ENCODE data around the gene ELK1.
"Not testable (repeated sequence)": the region's sequence is repeated elsewhere in the genome, so short reads cannot be mapped to it uniquely, and the experiment has no call there.

Gene ELK1

GRCh38 chrX:47611926-47612325 is 38.4 kb downstream of the ELK1 start:
- no peak for DNase-seq (ENCODE audit: low spot score)

GRCh38 chrX:47611489-47611888 is 38.9 kb downstream of the ELK1 start:
- no peak for DNase-seq (ENCODE audit: low spot score)

DNA sequence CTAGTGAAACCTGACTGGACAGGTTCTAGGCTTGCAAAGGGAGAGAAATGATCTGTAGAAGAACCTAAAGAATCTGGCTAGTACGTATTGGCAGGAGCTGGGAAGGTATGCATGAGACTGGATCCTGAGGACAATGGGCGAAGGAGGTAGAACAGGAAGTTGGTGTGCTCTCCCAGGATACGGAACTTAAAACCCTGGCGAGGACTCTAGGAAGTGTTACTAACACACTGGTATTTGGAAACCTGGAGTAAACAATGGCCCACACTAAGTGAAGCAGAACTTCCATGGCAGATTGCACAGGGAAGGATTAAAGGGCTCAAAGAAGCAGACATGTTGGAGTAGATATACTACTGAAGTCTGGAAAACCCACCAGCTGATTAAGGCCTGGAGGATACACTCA is 39.9 kb downstream of the ELK1 start:
- no peak for DNase-seq (ENCODE audit: low spot score)

DNA sequence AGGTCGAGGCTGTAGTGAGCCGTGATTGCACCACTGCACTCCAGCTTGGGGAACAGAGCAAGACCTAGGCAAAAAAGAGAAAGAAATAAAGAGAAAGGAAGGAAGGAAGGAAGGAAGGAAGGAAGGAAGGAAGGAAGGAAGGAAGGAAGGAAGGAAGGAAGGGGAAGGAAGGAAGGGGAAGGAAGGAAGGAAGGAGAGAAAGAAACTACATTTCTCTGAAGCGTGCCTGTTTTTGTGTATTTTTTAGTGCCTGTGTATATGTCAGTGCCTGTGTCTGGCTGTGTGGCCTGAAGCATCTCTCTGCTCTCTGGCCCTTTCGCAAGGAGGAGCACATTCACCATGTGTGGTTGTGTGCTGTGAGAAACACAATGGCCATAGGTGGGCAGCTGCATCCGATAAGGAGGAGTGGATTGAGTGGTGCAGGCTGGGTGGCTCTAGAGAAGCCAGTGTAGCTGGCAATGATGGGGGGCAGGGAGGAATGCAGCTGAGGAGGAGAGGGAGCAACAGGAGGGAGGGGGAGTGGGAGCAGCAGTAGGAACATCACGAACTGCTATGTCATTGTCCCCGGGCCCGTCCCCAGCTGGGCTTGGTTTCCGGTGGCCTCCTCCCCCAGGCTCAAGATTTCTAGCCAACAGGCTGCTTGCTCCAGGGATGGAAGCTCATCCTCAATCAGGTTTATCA is 42.1 kb downstream of the ELK1 start:
- DNase-seq (ENCODE audit: low spot score), result no peak

GRCh38 chrX:47607091-47607490 is 43.3 kb downstream of the ELK1 start:
- no peak for DNase-seq (ENCODE audit: low spot score)

DNA sequence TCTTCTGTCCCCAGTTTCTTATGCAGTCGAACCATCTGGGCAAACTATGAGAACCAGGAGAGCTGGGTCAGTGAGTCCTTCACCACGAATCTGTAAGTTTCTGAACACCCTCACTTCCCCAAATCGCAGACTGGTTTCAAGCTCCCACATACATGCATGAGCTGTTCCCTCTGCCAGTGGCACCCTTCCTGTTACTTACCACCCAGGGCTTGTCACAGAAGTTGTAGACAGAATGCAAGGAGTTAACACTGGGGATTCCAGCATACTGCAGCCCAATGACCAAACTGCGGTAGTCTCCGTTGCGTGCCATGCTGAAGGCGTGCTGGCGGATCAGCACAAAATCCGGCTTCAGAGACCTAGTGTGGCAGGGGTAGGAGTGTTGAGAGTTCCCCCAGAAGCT is 45.3 kb downstream of the ELK1 start:
- no peak for DNase-seq (ENCODE audit: low spot score)

DNA sequence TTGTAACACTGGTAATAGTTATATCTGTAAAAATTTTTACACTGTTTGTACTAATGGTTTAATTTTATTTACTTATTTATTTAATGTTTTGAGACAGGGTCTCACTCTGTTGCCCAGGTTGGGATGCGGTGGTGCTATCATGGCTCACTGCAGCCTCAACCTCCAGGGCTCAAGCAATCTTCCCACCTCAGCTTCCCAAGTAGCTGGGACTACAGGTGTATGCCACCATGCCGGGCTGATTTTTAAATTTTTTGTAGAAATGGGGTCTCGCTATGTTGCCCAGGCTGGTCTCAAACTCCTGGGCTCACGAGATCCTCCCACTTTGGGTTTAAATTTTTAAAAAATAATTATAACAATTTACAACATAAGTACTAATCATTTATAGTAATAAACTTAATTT is 47.2 kb downstream of the ELK1 start:
- not testable (repeated sequence) for DNase-seq (ENCODE audit: low spot score)

DNA sequence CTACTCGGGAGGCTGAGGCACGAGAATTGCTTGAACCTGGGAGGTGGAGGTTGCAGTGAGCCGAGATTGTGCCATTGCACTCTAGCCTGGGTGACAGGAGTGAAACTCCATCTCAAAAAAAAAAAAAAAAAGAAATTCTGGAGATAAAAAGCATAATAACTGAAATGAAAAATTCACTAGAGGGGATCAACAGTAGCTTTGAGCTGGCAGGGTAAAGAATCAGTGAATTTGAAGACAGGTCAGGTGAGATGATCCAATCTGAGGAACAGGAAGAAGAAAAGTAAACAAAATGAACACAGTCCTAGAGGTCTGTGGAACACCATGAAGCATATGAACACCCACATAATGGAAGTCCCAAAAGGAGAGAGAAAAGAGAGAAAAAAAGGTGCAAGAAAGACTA is 53.1 kb downstream of the ELK1 start:
- no peak for DNase-seq (ENCODE audit: low spot score)

DNA sequence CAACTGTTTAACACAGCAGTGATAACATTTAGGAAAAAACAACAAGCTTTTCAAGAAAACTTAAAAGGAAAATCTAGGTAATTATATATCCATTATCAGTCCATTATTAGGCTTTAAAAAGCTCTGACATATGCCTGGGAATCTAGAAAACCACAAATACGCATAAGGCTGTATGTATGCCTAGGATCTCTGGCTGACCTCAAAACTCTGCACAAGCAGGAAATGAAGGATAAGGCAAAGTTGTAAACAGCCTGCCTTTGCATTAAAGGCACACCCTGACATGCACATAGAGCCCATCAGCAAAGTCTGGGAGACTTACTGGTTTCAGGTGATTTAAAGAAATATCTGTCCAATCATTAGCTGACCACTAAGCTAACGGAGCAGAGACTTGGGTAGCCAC is 54.1 kb downstream of the ELK1 start:
- no peak for DNase-seq (ENCODE audit: low spot score)

DNA sequence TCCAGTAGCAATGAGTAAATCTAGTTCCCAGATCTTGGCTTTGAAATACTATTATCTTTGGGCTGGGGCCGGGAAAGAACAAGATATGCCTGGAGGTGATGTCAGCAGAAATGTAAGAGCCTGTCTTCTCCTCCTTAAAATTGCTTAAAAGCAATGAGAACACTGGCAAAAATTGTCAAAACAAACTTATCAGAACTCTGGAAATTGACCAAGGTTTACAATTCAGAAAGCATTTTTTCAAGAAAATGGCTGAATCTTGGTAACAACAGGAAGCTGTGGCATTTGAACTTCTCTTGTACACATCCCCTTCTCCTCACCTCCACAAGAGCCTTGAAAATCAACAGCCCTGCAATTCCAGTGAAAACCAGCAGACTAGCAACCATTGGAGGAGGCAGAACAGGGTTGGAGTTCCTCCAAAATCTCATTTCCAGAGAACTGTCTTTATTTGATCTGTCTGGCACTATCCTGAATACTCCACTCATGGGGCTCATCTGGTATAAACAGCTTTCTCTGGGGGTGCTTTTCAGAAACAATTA is 54.6 kb downstream of the ELK1 start:
- DNase-seq (ENCODE audit: low spot score), result no peak

DNA sequence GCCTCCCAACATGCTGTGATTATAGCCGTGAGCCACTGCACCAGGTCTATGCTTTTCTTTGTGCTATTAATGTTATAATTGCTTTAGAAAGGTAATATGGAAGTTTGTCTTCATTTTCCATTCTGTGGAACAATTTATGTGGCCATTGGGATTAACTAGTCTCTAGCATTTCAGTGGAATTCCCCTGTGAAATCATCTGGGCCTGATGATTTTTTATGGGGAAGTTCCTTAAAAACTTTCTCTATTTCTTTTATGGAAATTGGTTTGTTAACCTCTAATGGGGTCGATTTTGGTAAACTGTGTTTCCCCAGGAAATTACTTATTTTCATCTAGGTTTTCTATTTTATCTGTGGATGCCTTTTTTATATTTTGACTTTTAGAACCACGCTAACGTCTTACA is 56.8 kb downstream of the ELK1 start:
- DNase-seq (ENCODE audit: low spot score), result no peak

- no peak for DNase-seq (ENCODE audit: low spot score)
Measured at GRCh38 chrX:47590984-47591383, 59.4 kb downstream of the ELK1 start.

DNA sequence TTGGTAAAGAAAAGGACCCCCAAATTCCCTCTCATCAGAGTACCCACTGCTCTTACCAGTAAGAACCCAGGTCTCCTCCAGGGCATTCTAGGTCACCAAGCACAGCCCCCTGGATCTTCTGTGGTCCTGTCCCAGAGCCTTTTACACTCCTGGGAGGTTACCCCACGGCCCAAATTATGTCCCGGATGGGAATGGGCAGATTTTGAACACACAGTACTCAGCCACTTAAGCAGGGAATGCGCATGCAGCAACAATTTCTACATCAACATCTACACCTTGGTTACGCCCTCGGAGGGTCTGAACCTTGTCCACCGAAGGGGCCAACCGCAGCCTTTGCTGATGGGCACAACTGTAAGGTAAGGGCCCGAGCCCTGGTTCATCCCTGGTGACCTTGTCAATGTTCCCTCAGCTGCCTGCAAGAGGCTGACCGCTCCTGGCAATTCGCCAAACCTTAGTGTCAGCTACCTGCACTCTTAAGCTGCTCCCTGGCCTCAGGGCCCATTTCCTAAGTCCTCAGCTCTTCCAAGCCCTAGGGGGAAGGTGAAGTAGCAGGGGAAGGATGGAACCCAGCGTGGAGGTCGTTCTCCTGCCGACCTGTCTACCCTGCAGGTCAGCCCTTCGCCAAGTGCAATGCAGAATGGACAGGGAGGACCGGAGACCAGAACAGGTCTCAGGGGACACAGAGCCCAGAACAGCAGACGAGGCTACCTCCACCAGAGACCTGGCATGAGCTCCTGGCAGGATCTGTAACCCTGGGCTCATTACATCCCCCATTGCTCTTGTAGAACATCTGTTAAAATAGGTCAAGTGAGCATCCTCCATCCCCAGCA is 62.2 kb downstream of the ELK1 start:
- DNase-seq (ENCODE audit: low spot score), result no peak

DNA sequence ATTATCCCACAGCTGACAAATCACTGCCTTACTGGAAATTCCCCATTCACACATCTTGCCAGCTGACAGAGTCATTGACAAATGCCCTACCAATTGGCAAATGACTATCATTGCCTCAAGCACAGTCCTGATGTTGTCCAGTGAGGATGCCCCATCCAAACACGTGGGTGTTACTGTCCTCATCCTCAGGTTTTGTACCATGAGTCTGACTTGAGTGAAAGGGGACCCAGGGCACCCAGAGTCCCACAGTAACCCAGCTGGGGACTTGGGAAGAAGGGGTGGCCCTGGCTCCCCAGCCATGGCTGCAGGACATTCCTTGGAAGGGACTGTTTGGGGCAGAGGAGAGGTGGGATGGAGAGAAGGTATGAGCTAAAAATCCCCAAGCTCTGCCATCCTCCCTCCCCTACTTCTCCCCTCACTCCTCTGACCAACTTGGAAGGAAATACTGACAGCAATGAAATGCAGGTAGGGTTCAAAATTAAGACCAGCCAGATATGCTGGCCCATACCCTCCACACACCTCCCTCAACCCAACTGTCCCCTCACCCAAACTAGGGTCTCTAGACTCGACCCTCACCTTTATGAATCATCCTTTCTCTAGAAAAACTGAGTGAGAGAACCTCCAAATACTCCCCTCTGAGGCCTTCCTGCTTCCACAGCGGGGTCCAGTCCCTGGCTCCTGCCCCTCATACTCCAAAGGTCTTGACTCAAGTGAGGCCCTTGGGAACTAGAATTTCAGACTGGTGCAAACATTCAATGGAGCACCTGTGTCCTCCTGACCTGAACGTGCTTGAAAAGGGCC is 63.1 kb downstream of the ELK1 start:
- no peak for DNase-seq (ENCODE audit: low spot score)

- DNase-seq (ENCODE audit: low spot score), result no peak
Measured at GRCh38 chrX:47586043-47586787, 64.1 kb downstream of the ELK1 start.
